ENCODE results near the gene MAPK8. TPM values are rescaled to one million over a fixed set of nuclear protein-coding genes. Genes with fewer than 3 reads are reported as not detected.

Gene MAPK8
- total and polyA plus RNA-seq, 9 of the 15 experiments (the other 6 are each of a cell fraction or from before 2014, with no cell fraction given) = 6.4 to 159 (median 71.0) TPM

DNA sequence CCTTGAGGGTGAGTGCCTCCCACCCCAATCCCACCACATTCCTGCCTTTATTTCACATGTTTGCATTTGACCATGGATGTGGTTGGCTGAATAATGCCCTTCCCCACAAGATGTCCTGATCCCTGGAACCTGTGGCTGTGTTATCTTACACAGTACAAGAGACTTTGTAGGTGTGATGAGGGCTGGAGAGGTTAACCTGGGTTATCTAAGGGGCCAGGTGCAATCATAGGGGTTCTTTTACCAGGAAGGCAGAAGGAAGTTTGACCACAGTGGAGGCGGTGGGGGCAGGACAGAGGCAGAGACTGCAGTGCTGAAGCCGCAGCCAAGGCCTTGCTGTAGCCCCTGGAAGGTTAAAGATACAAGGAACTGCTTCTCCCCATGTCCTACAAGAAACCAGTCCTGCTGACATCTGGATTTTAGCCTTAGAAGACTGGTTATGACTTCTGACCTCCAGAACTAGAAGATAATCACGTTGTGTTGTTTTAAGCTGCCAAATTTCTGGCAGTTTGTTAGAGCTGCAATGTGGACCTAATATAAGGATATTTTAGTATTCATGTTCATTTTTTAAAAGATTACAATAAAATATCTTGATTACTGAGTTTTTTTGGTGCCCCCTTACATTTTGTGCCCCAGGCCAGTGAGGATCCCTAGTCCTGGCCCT lies 161.8 kb downstream of the MAPK8 start (continued):
- TF ChIP-seq ETV6 (IDR thresholded peaks at IDR 0.05; ENCODE audit: borderline replicate concordance in 1 of 2, low read depth in 2 of 2, low read length in 1 of 2) = peak; percentile 43 to 93; a peak in 3 of 4 replicates
- no peak for TF ChIP-seq ETV6 (CRISPR knock-in tag; IDR thresholded peaks at IDR 0.05; ENCODE audit: borderline replicate concordance)
- TF ChIP-seq, protein P1, sequence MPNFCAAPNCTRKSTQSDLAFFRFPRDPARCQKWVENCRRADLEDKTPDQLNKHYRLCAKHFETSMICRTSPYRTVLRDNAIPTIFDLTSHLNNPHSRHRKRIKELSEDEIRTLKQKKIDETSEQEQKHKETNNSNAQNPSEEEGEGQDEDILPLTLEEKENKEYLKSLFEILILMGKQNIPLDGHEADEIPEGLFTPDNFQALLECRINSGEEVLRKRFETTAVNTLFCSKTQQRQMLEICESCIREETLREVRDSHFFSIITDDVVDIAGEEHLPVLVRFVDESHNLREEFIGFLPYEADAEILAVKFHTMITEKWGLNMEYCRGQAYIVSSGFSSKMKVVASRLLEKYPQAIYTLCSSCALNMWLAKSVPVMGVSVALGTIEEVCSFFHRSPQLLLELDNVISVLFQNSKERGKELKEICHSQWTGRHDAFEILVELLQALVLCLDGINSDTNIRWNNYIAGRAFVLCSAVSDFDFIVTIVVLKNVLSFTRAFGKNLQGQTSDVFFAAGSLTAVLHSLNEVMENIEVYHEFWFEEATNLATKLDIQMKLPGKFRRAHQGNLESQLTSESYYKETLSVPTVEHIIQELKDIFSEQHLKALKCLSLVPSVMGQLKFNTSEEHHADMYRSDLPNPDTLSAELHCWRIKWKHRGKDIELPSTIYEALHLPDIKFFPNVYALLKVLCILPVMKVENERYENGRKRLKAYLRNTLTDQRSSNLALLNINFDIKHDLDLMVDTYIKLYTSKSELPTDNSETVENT (CRISPR knock-in tag; IDR thresholded peaks at IDR 0.05) = no peak
- no peak for TF ChIP-seq ZNF3 (CRISPR knock-in tag; IDR thresholded peaks at IDR 0.05)
- TF ChIP-seq WHSC1 (IDR thresholded peaks at IDR 0.05; ENCODE audit: low read length) = no peak
- TF ChIP-seq ZNF76 (CRISPR knock-in tag; IDR thresholded peaks at IDR 0.05; ENCODE audit: borderline replicate concordance) = no peak
- no peak; the same call in 1 of the 2 replicates for TF ChIP-seq CREB1 (IDR thresholded peaks at IDR 0.05)
- no peak for TF ChIP-seq CREB1 (CRISPR knock-in tag; IDR thresholded peaks at IDR 0.05)
- TF ChIP-seq ZNF347 (CRISPR knock-in tag; IDR thresholded peaks at IDR 0.05; ENCODE audit: low read depth) = no peak
- TF ChIP-seq SNRNP70 (optimal IDR thresholded peaks at IDR 0.05; ENCODE audit: low read depth, low read length) = no peak
- TF ChIP-seq, protein P2, sequence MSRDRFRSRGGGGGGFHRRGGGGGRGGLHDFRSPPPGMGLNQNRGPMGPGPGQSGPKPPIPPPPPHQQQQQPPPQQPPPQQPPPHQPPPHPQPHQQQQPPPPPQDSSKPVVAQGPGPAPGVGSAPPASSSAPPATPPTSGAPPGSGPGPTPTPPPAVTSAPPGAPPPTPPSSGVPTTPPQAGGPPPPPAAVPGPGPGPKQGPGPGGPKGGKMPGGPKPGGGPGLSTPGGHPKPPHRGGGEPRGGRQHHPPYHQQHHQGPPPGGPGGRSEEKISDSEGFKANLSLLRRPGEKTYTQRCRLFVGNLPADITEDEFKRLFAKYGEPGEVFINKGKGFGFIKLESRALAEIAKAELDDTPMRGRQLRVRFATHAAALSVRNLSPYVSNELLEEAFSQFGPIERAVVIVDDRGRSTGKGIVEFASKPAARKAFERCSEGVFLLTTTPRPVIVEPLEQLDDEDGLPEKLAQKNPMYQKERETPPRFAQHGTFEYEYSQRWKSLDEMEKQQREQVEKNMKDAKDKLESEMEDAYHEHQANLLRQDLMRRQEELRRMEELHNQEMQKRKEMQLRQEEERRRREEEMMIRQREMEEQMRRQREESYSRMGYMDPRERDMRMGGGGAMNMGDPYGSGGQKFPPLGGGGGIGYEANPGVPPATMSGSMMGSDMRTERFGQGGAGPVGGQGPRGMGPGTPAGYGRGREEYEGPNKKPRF (IDR thresholded peaks at IDR 0.05; ENCODE audit: low read depth, low read length) = no peak
- TF ChIP-seq, protein P3, sequence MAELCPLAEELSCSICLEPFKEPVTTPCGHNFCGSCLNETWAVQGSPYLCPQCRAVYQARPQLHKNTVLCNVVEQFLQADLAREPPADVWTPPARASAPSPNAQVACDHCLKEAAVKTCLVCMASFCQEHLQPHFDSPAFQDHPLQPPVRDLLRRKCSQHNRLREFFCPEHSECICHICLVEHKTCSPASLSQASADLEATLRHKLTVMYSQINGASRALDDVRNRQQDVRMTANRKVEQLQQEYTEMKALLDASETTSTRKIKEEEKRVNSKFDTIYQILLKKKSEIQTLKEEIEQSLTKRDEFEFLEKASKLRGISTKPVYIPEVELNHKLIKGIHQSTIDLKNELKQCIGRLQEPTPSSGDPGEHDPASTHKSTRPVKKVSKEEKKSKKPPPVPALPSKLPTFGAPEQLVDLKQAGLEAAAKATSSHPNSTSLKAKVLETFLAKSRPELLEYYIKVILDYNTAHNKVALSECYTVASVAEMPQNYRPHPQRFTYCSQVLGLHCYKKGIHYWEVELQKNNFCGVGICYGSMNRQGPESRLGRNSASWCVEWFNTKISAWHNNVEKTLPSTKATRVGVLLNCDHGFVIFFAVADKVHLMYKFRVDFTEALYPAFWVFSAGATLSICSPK (IDR thresholded peaks at IDR 0.05; ENCODE audit: borderline replicate concordance) = no peak
- TF ChIP-seq PHB (CRISPR knock-in tag; IDR thresholded peaks at IDR 0.05) = no peak
- TF ChIP-seq HMG20A (CRISPR knock-in tag; conservative IDR thresholded peaks at IDR 0.05) = no peak
- no peak for TF ChIP-seq SIRT6 (IDR thresholded peaks at IDR 0.05; ENCODE audit: low read depth, low read length)
- no peak for TF ChIP-seq KDM4B (IDR thresholded peaks at IDR 0.05; ENCODE audit: borderline replicate concordance in 2 of 2, low read depth in 1 of 2)
- TF ChIP-seq NCOA1 (IDR thresholded peaks at IDR 0.05; ENCODE audit: low read depth) = peak; percentile 81; the same call in 1 of the 2 replicates
- no peak for TF ChIP-seq IRF2 (CRISPR knock-in tag; IDR thresholded peaks at IDR 0.05)
- no peak for TF ChIP-seq TSC22D4 (tag; IDR thresholded peaks at IDR 0.05)
- TF ChIP-seq, protein P4, sequence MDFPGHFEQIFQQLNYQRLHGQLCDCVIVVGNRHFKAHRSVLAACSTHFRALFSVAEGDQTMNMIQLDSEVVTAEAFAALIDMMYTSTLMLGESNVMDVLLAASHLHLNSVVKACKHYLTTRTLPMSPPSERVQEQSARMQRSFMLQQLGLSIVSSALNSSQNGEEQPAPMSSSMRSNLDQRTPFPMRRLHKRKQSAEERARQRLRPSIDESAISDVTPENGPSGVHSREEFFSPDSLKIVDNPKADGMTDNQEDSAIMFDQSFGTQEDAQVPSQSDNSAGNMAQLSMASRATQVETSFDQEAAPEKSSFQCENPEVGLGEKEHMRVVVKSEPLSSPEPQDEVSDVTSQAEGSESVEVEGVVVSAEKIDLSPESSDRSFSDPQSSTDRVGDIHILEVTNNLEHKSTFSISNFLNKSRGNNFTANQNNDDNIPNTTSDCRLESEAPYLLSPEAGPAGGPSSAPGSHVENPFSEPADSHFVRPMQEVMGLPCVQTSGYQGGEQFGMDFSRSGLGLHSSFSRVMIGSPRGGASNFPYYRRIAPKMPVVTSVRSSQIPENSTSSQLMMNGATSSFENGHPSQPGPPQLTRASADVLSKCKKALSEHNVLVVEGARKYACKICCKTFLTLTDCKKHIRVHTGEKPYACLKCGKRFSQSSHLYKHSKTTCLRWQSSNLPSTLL (IDR thresholded peaks at IDR 0.05) = no peak
- TF ChIP-seq PHB2 (IDR thresholded peaks at IDR 0.05; ENCODE audit: low read depth) = peak; percentile 32; the same call in 1 of the 2 replicates

Measured in K562 (cell line).